Activated CD8-positive, alpha-beta T cell treated with anti-CD3 and anti-CD28 coated beads, Interleukin-2, amount 10 ng/mL, durations not matched to agents 7 days and 5 days (primary cell): ENCODE results near the gene CADPS. TPM values are rescaled to one million over a fixed set of nuclear protein-coding genes. Genes with fewer than 3 reads are reported as not detected.
A peak's percentile ranks its signal among the peaks of the same experiment; 100 is the strongest.

Source experiments
- ATAC-seq: fragments of 150-1000 bp; cut with Tn5 transposase; one replicate; pipeline ENCODE4 v1.10.0; 2021; ENCODE audit warnings: moderate library complexity
- CTCF ChIA-PET: fragments of 350-600 bp; sonication (Branson Sonifier 250); formaldehyde crosslinking; loops from one replicate; lab custom pipeline; 2021; ENCODE audit warnings: antibody characterized with exemption; lab: Charles Lee
- POLR2A ChIA-PET: fragments of 350-600 bp; sonication (Branson Sonifier 250); formaldehyde crosslinking; loops from one replicate; lab custom pipeline; 2021; ENCODE audit warnings: antibody characterized with exemption; lab: Charles Lee
- DNase-seq: peaks from one replicate; pipeline ENCODE4 v3.0.0-alpha.2; 2020
- H3K27ac Mint-ChIP-seq: one replicate; pipeline ENCODE4 v1.8.0; 2021; ENCODE audit warnings: mild to moderate bottlenecking, mixed read lengths
- H3K27me3 Mint-ChIP-seq: one replicate; pipeline ENCODE4 v1.8.0; 2021; ENCODE audit warnings: low read depth, mixed read lengths
- H3K36me3 Mint-ChIP-seq: one replicate; pipeline ENCODE4 v1.8.0; 2021; ENCODE audit warnings: low read depth, mixed read lengths
- H3K4me1 Mint-ChIP-seq: one replicate; pipeline ENCODE4 v1.8.0; 2021; ENCODE audit warnings: low read depth, mixed read lengths
- H3K4me3 Mint-ChIP-seq: one replicate; pipeline ENCODE4 v1.8.0; 2021; ENCODE audit warnings: mild to moderate bottlenecking, mixed read lengths
- H3K9me3 Mint-ChIP-seq: one replicate; pipeline ENCODE4 v1.8.0; 2022; ENCODE audit warnings: mixed read lengths; ENCODE audit not compliant: insufficient read depth
- total RNA-seq, 2 experiments: library from RNA; stranded (reverse); gene quantifications; one replicate each; pipeline ENCODE4 v1.2.3, GENCODE V29; 2021

CADPS gene
- total RNA-seq, 2 experiments from 2014 or later: not detected

DNA sequence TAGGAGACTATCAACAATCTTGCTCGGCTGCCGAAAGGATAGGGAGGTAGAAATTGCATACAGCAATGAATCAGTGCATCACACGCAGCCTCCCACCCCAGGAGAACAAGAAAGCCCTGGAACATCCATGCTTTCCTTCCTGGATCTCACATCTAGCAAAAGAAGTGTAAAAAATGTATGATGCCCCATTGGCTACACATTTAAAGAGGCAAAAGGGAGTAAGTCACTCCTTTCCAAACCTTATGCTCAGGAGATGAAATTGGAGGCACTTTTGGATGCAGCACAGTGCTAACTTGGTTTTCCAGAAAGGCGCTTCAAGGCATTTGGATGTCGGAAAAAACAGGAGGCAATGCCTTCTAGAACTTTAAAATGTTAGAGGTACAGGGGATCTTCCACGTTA is 469.6 kb downstream of the CADPS start:
- ChIA-PET POLR2A (no interaction called here), CTCF (no interaction called here)
- DNase-seq (no peak), ATAC-seq (no peak)
- H3K36me3 Mint-ChIP-seq: no peaks in the 10 kb centered on the region
- H3K9me3 Mint-ChIP-seq: no peaks in the 10 kb centered on the region
- H3K27me3 Mint-ChIP-seq: peaks cover 6% of the 10 kb centered on the region
- H3K27ac Mint-ChIP-seq: no peak overlapping the region
- H3K4me1 Mint-ChIP-seq: no peaks in the 10 kb centered on the region
- no peak overlapping the region for H3K4me3 Mint-ChIP-seq

DNA sequence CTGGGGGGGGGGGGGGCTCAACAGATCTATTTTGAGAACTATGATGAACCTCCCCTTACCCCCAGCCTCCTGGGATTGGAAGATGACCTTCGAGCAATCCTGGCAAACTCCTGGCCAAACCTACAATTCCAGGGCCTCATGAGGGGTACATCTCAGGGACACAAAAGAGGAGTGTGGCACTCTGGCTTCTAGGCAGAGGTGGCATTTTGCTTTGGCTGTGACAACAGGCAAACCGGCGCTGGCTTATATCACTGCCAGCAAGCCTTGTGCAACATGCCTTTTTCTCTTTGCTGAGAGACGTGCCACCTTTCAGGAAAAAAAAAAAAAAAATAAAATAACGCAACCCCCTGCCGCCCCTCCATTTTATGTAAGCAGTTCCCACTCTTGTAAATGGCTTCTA is 470.1 kb downstream of the CADPS start:
- CTCF ChIA-PET: no interaction called here
- ATAC-seq (no peak), DNase-seq (no peak)
- POLR2A ChIA-PET: no interaction called here
- H3K27me3 Mint-ChIP-seq: peaks cover 6% of the 10 kb centered on the region
- H3K4me3 Mint-ChIP-seq: no peak overlapping the region
- H3K4me1 Mint-ChIP-seq: no peaks in the 10 kb centered on the region
- H3K9me3 Mint-ChIP-seq: no peaks in the 10 kb centered on the region
- no peak overlapping the region for H3K27ac Mint-ChIP-seq
- no peaks in the 10 kb centered on the region for H3K36me3 Mint-ChIP-seq

DNA sequence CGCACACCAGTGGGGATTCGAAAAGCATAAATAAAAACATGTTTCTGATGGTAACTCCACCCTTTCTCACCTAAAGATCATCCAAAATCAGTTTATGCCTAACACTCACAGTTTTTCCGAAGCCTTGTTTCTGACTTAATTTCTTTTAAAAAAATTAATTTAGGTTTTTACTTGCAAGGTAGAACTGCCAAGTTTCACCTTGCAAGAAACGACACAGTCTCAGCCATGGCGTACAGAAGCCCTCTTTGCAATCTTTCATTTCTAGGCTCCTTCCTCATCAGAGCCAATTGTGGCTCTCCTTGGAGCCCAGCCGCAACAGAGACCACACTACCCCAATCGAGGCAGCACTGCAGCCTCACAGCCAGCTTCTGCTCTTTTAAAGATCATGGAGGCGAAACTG is 470.9 kb downstream of the CADPS start:
- H3K27ac Mint-ChIP-seq: no peak overlapping the region
- peaks cover 7% of the 10 kb centered on the region for H3K27me3 Mint-ChIP-seq
- no peak overlapping the region for H3K4me3 Mint-ChIP-seq
- no peaks in the 10 kb centered on the region for H3K9me3 Mint-ChIP-seq
- ATAC-seq (no peak), DNase-seq (no peak)
- CTCF ChIA-PET: no interaction called here
- no peaks in the 10 kb centered on the region for H3K36me3 Mint-ChIP-seq
- no peaks in the 10 kb centered on the region for H3K4me1 Mint-ChIP-seq
- POLR2A ChIA-PET: no interaction called here

DNA sequence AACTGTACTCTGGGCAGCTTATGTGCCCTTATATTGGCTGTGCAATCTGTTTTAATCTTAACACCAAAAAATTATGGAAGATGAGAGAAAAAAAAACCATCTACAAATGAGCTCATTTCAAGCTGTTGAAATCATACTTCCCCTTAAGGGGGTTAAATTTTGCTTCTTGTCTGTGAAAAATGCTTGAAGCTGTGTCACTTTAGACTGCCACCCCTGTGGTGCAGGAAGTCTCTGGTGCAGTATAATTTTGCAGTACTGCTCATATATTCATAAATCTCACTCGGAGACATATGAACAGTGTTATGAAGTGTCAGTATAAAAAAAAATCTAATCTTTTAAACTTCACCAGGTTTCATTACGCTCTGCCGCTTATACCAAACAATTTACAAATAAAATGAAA is 471.5 kb downstream of the CADPS start:
- no peaks in the 10 kb centered on the region for H3K36me3 Mint-ChIP-seq
- no peak overlapping the region for H3K4me3 Mint-ChIP-seq
- POLR2A ChIA-PET: no interaction called here
- H3K4me1 Mint-ChIP-seq: no peaks in the 10 kb centered on the region
- DNase-seq (no peak), ATAC-seq (no peak)
- peaks cover 8% of the 10 kb centered on the region for H3K27me3 Mint-ChIP-seq
- CTCF ChIA-PET: no interaction called here
- H3K27ac Mint-ChIP-seq: no peak overlapping the region
- no peaks in the 10 kb centered on the region for H3K9me3 Mint-ChIP-seq

DNA sequence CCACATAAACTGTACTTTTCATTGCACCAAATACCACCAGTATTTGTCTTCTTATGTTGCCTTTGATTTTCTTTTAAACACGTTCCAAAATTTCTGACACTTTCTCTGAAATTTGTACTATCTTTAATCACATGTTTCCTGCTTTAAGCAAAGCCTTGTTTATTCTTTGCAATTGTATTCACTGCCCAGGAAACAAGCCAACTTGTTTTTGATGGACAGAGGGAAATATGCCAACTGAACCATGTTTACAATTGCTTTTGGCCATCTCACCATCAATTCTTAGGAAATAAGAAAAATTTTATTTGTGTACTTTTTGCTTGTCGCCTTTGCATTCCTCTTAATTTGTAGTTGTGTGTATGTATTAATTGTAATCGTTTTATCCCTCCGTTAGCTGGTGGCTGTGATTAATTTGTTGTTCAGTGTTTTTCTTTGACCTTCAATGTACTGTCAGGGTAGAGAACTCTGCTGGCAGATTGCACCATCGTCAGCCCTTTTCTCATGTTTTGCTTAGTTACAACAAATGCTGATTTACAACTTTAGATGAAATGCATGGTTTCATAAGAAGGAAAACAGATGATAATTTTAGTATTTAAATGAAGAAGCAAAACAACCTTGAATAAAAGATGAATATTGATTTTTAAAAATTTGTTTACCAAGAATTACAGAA is 482.5 kb downstream of the CADPS start:
- Mint-ChIP-seq H3K4me3 (no peak overlapping the region), H3K36me3 (no peaks in the 10 kb centered on the region), H3K4me1 (no peaks in the 10 kb centered on the region), H3K27me3 (peaks cover 5% of the 10 kb centered on the region), H3K9me3 (no peaks in the 10 kb centered on the region), H3K27ac (no peak overlapping the region)
- DNase-seq (no peak), ATAC-seq (no peak)
- ChIA-PET CTCF (no interaction called here), POLR2A (no interaction called here)

DNA sequence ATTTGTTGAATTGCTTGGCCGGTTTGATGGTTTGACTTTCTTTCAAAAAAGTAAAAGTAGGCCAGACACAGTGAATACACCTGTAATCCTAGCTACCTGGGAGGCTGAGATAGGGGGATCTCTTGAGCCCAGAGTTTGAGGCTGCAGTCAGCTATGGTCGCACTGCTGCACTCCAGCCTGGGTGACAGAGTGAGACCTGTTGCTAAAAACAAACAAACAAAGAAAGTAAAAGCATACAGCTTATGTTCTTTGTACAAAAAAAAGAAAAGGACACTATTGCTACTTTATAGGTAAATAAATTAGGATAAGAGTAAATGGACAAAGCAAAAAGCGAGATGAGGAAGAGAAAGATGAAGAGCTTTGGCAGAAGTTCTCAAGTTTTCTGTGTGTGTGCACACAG is 488.0 kb downstream of the CADPS start:
- H3K9me3 Mint-ChIP-seq: no peaks in the 10 kb centered on the region
- H3K27me3 Mint-ChIP-seq: peaks cover 3% of the 10 kb centered on the region
- ChIA-PET POLR2A (no interaction called here), CTCF (no interaction called here)
- ATAC-seq (no peak), DNase-seq (no peak)
- H3K4me1 Mint-ChIP-seq: no peaks in the 10 kb centered on the region
- H3K36me3 Mint-ChIP-seq: no peaks in the 10 kb centered on the region
- no peak overlapping the region for H3K27ac Mint-ChIP-seq
- H3K4me3 Mint-ChIP-seq: no peak overlapping the region

DNA sequence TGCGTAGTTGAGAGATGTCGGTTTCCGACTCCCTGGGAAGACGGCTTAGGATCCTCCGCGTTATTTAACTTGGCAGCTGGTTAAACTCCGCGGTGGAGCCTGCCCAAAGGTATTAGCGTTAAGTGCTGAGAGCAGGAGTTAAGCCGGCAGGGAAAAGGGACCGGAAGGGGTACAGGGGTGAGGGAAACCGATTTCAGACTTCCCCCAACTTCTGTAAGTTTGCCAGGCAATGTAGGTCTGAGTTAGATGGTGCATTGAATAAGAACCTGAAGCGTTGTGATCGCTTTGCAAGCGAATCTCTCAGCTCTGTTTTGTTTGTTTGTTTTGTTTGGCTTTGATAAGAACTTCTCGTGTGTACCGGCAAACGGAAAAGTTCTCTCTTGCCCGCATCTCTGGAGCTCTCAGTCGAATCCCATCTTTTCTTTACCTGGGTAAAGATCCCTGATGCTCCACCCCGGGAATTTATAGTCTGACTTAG is 495.9 kb downstream of the CADPS start:
- Mint-ChIP-seq H3K4me1 (peaks cover 1% of the 10 kb centered on the region), H3K36me3 (peaks cover 2% of the 10 kb centered on the region), H3K27ac (peak overlapping the region; percentile 34), H3K27me3 (peaks cover 68% of the 10 kb centered on the region), H3K4me3 (no peak overlapping the region), H3K9me3 (no peaks in the 10 kb centered on the region)
- ChIA-PET POLR2A (no interaction called here), CTCF (no interaction called here)
- ATAC-seq: no peak
- DNase-seq: no peak

DNA sequence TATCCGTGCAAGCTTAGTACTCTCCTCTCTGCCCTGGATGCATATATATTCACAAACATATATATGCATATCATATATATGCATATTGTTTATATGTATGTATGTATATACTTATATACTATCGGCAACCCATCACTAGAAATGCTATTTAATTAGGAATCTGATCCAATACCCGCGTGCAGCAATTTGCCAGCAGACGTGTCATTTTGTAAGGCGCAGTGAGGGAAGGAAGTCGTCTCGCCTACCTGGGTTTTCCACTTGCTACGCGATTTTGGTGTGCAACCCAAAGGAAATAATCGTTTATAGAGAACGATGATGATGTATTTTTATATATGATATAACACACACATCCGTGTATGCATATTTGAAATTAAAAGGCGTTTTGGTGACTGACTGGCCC is 496.3 kb downstream of the CADPS start:
- Mint-ChIP-seq H3K4me3 (no peak overlapping the region), H3K27ac (peak overlapping the region; percentile 34), H3K9me3 (no peaks in the 10 kb centered on the region), H3K36me3 (peaks cover 2% of the 10 kb centered on the region), H3K27me3 (peaks cover 72% of the 10 kb centered on the region), H3K4me1 (peaks cover 4% of the 10 kb centered on the region)
- DNase-seq: no peak
- ATAC-seq: no peak
- ChIA-PET CTCF (no interaction called here), POLR2A (no interaction called here)

DNA sequence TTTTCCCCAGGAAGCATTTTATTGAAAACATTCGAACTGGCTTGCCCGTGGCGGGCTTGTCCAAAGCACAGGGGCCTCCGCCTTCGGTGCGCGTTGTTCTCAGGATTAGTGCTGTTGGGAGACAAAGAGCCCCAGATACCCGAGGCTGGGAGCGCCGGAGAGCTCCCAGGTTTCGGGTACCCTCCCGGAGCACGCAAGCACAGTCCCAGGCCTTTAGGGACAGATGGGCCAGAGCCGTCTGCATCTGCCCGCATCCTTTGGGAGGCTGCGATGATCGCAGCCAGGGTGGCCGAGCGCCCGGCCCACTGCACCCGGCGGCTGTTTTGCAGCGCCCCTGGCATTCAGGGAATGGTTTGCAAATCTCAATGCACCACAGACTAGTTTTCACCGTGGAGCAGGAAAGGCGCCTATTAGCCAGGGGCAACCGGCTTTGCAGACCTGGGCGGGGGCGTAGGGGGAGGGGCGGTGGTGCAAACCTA is 496.9 kb downstream of the CADPS start:
- H3K4me3 Mint-ChIP-seq: no peak overlapping the region
- peaks cover 75% of the 10 kb centered on the region for H3K27me3 Mint-ChIP-seq
- ATAC-seq (no peak), DNase-seq (no peak)
- peaks cover 4% of the 10 kb centered on the region for H3K4me1 Mint-ChIP-seq
- no peaks in the 10 kb centered on the region for H3K9me3 Mint-ChIP-seq
- H3K27ac Mint-ChIP-seq: no peak overlapping the region
- ChIA-PET CTCF (no interaction called here), POLR2A (no interaction called here)
- peaks cover 2% of the 10 kb centered on the region for H3K36me3 Mint-ChIP-seq

DNA sequence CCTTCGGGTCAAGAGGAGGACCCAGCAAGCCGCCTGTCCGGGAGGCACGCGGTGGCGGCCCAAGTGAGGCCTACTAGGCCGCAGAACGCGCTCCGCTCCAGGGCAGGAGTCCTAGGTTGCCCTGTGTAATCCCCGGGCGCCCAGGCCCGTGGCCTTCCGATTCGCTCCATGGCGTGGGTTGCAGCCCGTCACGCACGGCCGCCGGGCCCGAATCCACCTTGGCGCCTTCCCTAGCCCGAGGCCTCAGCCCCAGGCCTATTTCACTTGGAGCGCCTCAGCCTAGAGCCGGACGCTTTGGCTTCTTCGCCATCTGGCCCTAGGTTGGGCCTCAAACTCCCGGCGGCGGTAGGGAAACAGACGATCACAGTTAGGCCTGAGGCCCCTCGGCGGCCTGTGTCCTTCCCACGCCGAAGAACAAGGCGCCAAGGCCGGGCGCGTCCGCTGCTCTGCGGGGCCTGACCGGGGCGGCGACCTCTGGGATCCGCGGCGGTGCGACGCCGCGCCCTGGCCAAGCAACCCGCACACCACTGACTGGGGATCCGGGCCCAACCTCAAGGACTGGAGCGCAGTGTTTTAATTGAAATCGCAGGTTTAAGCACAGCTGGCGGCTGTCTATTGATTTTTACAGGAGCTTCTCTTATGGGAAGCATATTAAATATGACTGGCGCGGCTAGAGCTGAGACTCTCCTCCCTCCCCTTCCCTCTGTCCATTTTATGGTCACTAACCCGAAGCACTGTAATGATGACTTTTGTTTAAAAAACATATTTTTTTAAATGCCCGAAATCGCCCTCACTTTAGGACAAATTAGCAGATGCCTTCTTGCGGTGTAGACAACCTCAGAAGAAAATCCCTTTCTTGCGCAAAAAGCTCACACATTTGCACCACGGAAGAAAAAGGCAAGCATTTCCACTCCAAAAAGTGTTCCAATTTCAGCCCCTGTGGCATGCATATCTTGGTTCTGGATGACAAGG is 498.0 kb downstream of the CADPS start:
- Mint-ChIP-seq H3K4me1 (peaks cover 4% of the 10 kb centered on the region), H3K4me3 (no peak overlapping the region), H3K27me3 (peaks cover 76% of the 10 kb centered on the region), H3K9me3 (no peaks in the 10 kb centered on the region), H3K36me3 (peaks cover 2% of the 10 kb centered on the region), H3K27ac (no peak overlapping the region)
- no peak for DNase-seq
- ChIA-PET CTCF (no interaction called here), POLR2A (no interaction called here)
- no peak for ATAC-seq

DNA sequence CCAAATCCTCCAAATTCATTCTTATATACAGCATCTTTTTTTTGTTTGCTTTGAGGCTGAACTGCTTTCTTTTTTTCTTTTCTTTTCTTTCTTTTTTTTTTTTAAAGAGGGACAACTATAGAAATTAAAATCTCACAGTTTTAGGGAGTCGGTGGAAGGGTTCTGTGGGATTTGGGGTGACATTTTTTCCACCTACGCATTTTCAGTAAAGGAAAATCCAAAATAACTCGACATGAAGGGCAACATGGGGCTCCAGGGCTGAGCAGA is 498.8 kb downstream of the CADPS start:
- H3K4me1 Mint-ChIP-seq: peaks cover 4% of the 10 kb centered on the region
- peaks cover 2% of the 10 kb centered on the region for H3K36me3 Mint-ChIP-seq

DNA sequence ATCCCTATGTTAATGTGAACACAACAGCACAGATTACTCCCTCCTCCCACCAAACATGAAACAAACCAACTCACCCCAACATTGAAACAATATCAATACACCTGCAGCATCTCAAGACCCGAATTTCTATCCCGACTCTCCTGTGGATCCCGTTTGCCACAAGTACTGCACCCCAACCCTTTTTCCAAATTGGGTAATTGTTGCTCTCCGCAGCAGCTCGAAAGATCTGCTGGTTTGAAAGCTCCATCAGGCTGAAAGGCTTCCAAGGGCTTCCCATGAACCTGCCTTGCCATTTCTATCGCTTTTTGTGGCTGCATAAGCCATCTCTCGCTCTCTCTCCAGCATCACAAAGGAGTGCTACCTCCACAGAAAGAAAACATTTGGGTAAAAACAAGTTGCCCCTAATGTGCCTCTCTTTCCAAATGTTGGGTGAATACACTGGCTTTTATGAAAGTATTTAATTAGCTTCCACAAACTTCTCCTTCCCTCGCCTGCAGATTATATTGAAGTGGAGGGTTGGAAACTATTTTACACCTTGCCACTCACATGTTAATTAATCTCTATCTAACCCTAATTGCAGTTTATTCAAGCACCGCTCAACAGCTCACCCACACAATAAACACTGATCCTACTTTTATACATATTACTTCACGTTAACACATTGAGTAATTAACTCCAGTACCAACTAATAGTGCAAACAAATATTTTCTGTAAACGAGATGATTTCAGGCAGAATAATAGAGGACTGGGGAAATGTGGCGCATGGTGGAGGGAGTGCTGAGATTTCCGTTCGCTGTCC is 499.4 kb downstream of the CADPS start:
- H3K4me3 Mint-ChIP-seq: no peak overlapping the region
- H3K27me3 Mint-ChIP-seq: peaks cover 77% of the 10 kb centered on the region
- no peak for DNase-seq
- peaks cover 4% of the 10 kb centered on the region for H3K4me1 Mint-ChIP-seq
- CTCF ChIA-PET: no interaction called here
- H3K36me3 Mint-ChIP-seq: peaks cover 7% of the 10 kb centered on the region
- no peaks in the 10 kb centered on the region for H3K9me3 Mint-ChIP-seq
- POLR2A ChIA-PET: no interaction called here
- H3K27ac Mint-ChIP-seq: no peak overlapping the region
- no peak for ATAC-seq

More for the DNA sequence above, 498.8 kb downstream of the CADPS start:
- H3K9me3 Mint-ChIP-seq: no peaks in the 10 kb centered on the region
- no peak overlapping the region for H3K4me3 Mint-ChIP-seq
- ATAC-seq (no peak), DNase-seq (no peak)
- ChIA-PET POLR2A (no interaction called here), CTCF (no interaction called here)
- H3K27me3 Mint-ChIP-seq: peaks cover 76% of the 10 kb centered on the region
- H3K27ac Mint-ChIP-seq: no peak overlapping the region
